Peyer's patch (tissue), 4 donors: ENCODE results near the gene CCDC88C.

Source experiments
- CTCF ChIP-seq, 6 experiments: fragments of 450-650 bp in 4 of 6; fragments of 200-600 bp in 2 of 6; sonication (generic) in 1 of 6; IDR thresholded peaks; one replicate each; pipeline ENCODE4 v1.5.1; 2017 to 2019; ENCODE audit warnings: antibody characterized with exemption in 6 of 6, mild to moderate bottlenecking in 3 of 6, moderate library complexity in 1 of 6
- POLR2A ChIP-seq, 2 donors: fragments of 450-650 bp; IDR thresholded peaks; one replicate each; pipeline ENCODE4 v1.5.1; 2017; ENCODE audit warnings: antibody characterized with exemption in 2 of 2, mild to moderate bottlenecking in 2 of 2, moderate library complexity in 2 of 2

GRCh38 chr14:91230397-91231035 lies 187.1 kb downstream of the CCDC88C start:
- TF ChIP-seq CTCF (IDR thresholded peaks at IDR 0.05) (no peak), POLR2A (IDR thresholded peaks at IDR 0.05) (no peak)
